CD14-positive monocyte (primary cell): ENCODE results near the gene ATP2A2. TPM values are rescaled to one million over a fixed set of nuclear protein-coding genes. Genes with fewer than 3 reads are reported as not detected.

Source experiments
- DNase-seq, 3 donors: peaks; one replicate each; pipeline ENCODE4 v3.0.0-alpha.2; 2011 to 2022
- H2AFZ ChIP-seq: 2 replicates; pipeline ENCODE4 v1.6.0; 2012; ENCODE audit warnings: mild to moderate bottlenecking, low read depth, low read length, inconsistent platforms; ENCODE audit not compliant: insufficient read depth, poor library complexity, severe bottlenecking
- H3K27ac ChIP-seq, 2 donors: 1 replicate in 1 of 2; 2 replicates in 1 of 2; pipeline ENCODE4 v1.5.1; 2012 to 2013; ENCODE audit warnings: low read length in 2 of 2, control low read depth in 1 of 2, inconsistent platforms in 1 of 2, low read depth in 1 of 2, mild to moderate bottlenecking in 1 of 2
- H3K27me3 ChIP-seq, 2 donors: one replicate each; pipeline versions ENCODE4 v1.6.0 to v1.6.1; 2011 to 2013; ENCODE audit warnings: low read length in 2 of 2; ENCODE audit not compliant: control insufficient read depth in 2 of 2, insufficient read depth in 2 of 2
- H3K36me3 ChIP-seq, 2 donors: replicated peaks in 1 of 2; 1 replicate in 1 of 2; 2 replicates in 1 of 2; pipeline versions ENCODE4 v1.5.1 to v1.6.1; 2012 to 2013; ENCODE audit warnings: low read length in 2 of 2, control low read depth in 1 of 2, inconsistent platforms in 1 of 2, mild to moderate bottlenecking in 1 of 2; ENCODE audit not compliant: insufficient read depth in 2 of 2, control insufficient read depth in 1 of 2
- H3K4me1 ChIP-seq, 2 donors: 1 replicate in 1 of 2; 2 replicates in 1 of 2; pipeline versions ENCODE4 v1.5.1 to v1.6.1; 2012 to 2013; ENCODE audit warnings: low read length in 2 of 2, control low read depth in 1 of 2, inconsistent platforms in 1 of 2, mild to moderate bottlenecking in 1 of 2, moderate library complexity in 1 of 2; ENCODE audit not compliant: insufficient read depth in 2 of 2, control insufficient read depth in 1 of 2
- H3K4me2 ChIP-seq: replicated peaks from 2 replicates; pipeline ENCODE3; 2012; ENCODE audit warnings: low read length, moderate library complexity, mild to moderate bottlenecking; ENCODE audit not compliant: poor library complexity, severe bottlenecking; ENCODE audit errors: extremely low read depth
- H3K4me3 ChIP-seq, 3 experiments: fragments of 200-600 bp in 1 of 3; sonication (generic) in 1 of 3; replicated peaks in 1 of 3; 1 replicate in 2 of 3; 2 replicates in 1 of 3; pipeline ENCODE4 v1.5.1; 2011 to 2013; ENCODE audit warnings: low read length in 3 of 3, mild to moderate bottlenecking in 3 of 3, control low read depth in 2 of 3, low read depth in 2 of 3, inconsistent platforms in 1 of 3, moderate library complexity in 1 of 3
- H3K79me2 ChIP-seq: 2 replicates; pipeline ENCODE4 v1.6.0; 2012; ENCODE audit warnings: mild to moderate bottlenecking, control low read depth, inconsistent platforms, low read length, moderate library complexity; ENCODE audit not compliant: insufficient read depth
- H3K9ac ChIP-seq: 2 replicates; pipeline ENCODE4 v1.6.0; 2017; ENCODE audit warnings: low read length, mild to moderate bottlenecking; ENCODE audit not compliant: insufficient read depth, poor library complexity, severe bottlenecking
- H3K9me3 ChIP-seq, 2 donors: replicated peaks in 1 of 2; 1 replicate in 1 of 2; 2 replicates in 1 of 2; pipeline versions ENCODE4 v1.5.1 to v1.6.1; 2012 to 2013; ENCODE audit warnings: low read length in 2 of 2, control low read depth in 1 of 2; ENCODE audit not compliant: control insufficient read depth in 1 of 2, insufficient read depth in 1 of 2
- H4K20me1 ChIP-seq: 2 replicates; pipeline ENCODE4 v1.6.0; 2012; ENCODE audit warnings: mild to moderate bottlenecking, low read length, control low read depth, moderate library complexity; ENCODE audit not compliant: insufficient read depth
- H3K27ac Mint-ChIP-seq, 7 donors: one replicate each; pipeline ENCODE4 v1.8.0; 2020; ENCODE audit warnings: mild to moderate bottlenecking in 7 of 7, mixed read lengths in 7 of 7, moderate library complexity in 6 of 7, inconsistent platforms in 2 of 7
- H3K27me3 Mint-ChIP-seq, 3 donors: one replicate each; pipeline ENCODE4 v1.8.0; 2021 to 2022; ENCODE audit warnings: low read depth in 3 of 3, mild to moderate bottlenecking in 3 of 3, mixed read lengths in 3 of 3, moderate library complexity in 3 of 3, inconsistent platforms in 1 of 3
- H3K36me3 Mint-ChIP-seq, 2 donors: one replicate each; pipeline ENCODE4 v1.8.0; 2020; ENCODE audit warnings: mixed read lengths in 2 of 2, inconsistent platforms in 1 of 2, mild to moderate bottlenecking in 1 of 2
- H3K4me1 Mint-ChIP-seq: one replicate; pipeline ENCODE4 v1.8.0; 2020; ENCODE audit warnings: mild to moderate bottlenecking, mixed read lengths
- H3K4me3 Mint-ChIP-seq, 2 donors: one replicate each; pipeline ENCODE4 v1.8.0; 2020; ENCODE audit warnings: mild to moderate bottlenecking in 2 of 2, mixed read lengths in 2 of 2, moderate library complexity in 1 of 2
- H3K9me3 Mint-ChIP-seq, 7 donors: one replicate each; pipeline ENCODE4 v1.8.0; 2020 to 2022; ENCODE audit warnings: mixed read lengths in 7 of 7, mild to moderate bottlenecking in 6 of 7, moderate library complexity in 6 of 7, inconsistent platforms in 2 of 7
- WGBS: methylation state at CpG from one replicate; pipeline ENCODE4 v1.1.5; 2013; ENCODE audit warnings: missing lambda C conversion rate; ENCODE audit not compliant: insufficient coverage; 5-methylcytosine and 5-hydroxymethylcytosine counted together
- intact Hi-C, 2 donors: fragments of 100-400 bp; cut with micrococcal nuclease; formaldehyde crosslinking; loops; one replicate each; pipeline versions ENCODE4 v1.15.0 to v1.15.1; 2023
- polyA plus RNA-seq, 3 donors: library from polyadenylated mRNA; depleted of rRNA in 1 of 3; unstranded in 2 of 3; stranded (reverse) in 1 of 3; fragments of 300-500 nt in 2 of 3; fragments of >200 nt in 1 of 3; fragmentation: Illumina TruSeq in 2 of 3; gene quantifications; 1 replicate in 2 of 3; 2 replicates in 1 of 3; pipeline ENCODE4 v1.2.3, GENCODE V29; 2012 to 2021
- TF ChIP-seq, protein P1 (sequence below): fragments of 200-600 bp; IDR thresholded peaks from one replicate; pipeline ENCODE4 v1.8.0; 2022; ENCODE audit warnings: antibody characterized with exemption, mild to moderate bottlenecking

ATP2A2 gene
- polyA plus RNA-seq, 3 donors: 4.5 to 83.1 (median 6.9) TPM

DNA sequence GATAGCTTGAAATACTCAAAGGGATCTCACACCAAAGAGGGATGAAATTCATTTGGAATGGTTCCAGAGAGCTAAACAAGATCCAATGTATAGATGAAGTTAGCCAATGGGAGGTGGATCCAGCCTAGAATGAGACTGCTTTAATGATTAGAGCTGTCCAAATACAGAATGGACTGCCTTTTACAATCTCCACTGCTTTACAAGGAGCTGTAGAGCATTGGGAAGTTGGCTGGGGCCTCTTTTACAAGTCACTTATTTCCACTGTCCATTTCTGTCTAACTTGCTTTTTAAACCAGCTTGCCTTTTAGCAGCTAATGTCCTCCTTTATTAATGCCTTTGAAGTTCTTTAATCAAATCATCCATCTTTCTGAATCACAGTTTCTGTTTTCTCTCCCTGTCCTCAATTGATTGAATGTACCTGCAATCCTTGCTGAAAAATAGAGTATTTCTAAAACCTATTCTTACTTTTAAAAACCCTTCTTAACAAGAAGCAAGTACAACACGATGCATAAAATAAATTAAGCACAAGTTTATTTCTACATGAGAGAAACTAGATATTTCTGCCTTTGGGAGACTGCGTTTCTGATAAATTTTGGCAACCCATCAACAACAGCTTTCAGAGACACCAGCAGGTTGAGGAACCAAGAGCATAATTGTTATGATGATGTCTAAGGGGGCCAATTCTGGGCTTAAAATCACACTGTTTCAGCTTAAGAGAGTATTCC, 3.4 kb upstream of the ATP2A2 start:
- no peak overlapping the region for H3K27ac ChIP-seq
- peaks cover 12 to 19% of the 10 kb centered on the region in 2 donors for H3K4me1 ChIP-seq
- H2AFZ ChIP-seq: no peak overlapping the region
- peaks cover 11% of the 10 kb centered on the region for H4K20me1 ChIP-seq
- no peak for DNase-seq
- peaks cover 0 to 3% (median 0%) of the 10 kb centered on the region in 7 donors for H3K9me3 Mint-ChIP-seq
- no peak overlapping the region for H3K4me3 ChIP-seq
- peaks cover 1 to 2% of the 10 kb centered on the region in 2 donors for H3K36me3 Mint-ChIP-seq
- peaks cover 0 to 9% (median 7%) of the 10 kb centered on the region in 3 donors for H3K27me3 Mint-ChIP-seq
- no peaks in the 10 kb centered on the region for H3K27me3 ChIP-seq
- intact Hi-C loops: no loop called here
- peaks cover 12% of the 10 kb centered on the region for H3K79me2 ChIP-seq
- H3K4me3 Mint-ChIP-seq: no peak overlapping the region
- WGBS: no CpG with 5 or more reads among the region's 2 CpGs
- no peaks in the 10 kb centered on the region for H3K9me3 ChIP-seq
- no peak overlapping the region for H3K27ac Mint-ChIP-seq
- no peaks in the 10 kb centered on the region for H3K36me3 ChIP-seq
- H3K4me1 Mint-ChIP-seq: peaks cover 15% of the 10 kb centered on the region
- H3K9ac ChIP-seq: no peak overlapping the region
- H3K4me2 ChIP-seq: no peak overlapping the region
- TF ChIP-seq, protein P1, sequence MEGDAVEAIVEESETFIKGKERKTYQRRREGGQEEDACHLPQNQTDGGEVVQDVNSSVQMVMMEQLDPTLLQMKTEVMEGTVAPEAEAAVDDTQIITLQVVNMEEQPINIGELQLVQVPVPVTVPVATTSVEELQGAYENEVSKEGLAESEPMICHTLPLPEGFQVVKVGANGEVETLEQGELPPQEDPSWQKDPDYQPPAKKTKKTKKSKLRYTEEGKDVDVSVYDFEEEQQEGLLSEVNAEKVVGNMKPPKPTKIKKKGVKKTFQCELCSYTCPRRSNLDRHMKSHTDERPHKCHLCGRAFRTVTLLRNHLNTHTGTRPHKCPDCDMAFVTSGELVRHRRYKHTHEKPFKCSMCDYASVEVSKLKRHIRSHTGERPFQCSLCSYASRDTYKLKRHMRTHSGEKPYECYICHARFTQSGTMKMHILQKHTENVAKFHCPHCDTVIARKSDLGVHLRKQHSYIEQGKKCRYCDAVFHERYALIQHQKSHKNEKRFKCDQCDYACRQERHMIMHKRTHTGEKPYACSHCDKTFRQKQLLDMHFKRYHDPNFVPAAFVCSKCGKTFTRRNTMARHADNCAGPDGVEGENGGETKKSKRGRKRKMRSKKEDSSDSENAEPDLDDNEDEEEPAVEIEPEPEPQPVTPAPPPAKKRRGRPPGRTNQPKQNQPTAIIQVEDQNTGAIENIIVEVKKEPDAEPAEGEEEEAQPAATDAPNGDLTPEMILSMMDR: no peak

DNA sequence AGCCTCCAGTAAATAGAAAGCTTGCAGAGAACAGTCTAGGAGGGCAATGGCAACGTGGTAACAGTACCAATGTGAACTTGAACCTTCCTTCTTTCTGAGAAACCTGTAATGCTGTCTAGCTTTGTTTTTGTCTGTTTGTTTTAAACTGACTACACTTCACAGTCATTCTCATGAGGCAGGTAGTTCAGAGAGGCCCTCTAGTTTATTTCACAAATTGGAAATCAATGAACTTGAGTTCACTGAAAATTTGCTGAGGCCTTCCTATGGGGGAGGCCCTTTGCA, 2.9 kb upstream of the ATP2A2 start:
- Histone ChIP-seq H3K4me3 (no peak overlapping the region), H4K20me1 (peaks cover 16% of the 10 kb centered on the region), H3K9ac (no peak overlapping the region), H3K36me3 (no peaks in the 10 kb centered on the region), H3K27ac (no peak overlapping the region), H3K79me2 (peaks cover 17% of the 10 kb centered on the region), H3K4me1 (peaks cover 17 to 24% of the 10 kb centered on the region in 2 donors), H3K9me3 (no peaks in the 10 kb centered on the region), H3K27me3 (no peaks in the 10 kb centered on the region), H3K4me2 (no peak overlapping the region), H2AFZ (no peak overlapping the region)
- peaks cover 6% of the 10 kb centered on the region in 2 donors for H3K36me3 Mint-ChIP-seq
- TF ChIP-seq, protein P1: no peak
- no peak for DNase-seq
- no CpG with 5 or more reads among the region's 1 CpG for WGBS
- H3K9me3 Mint-ChIP-seq: peaks cover 0 to 3% (median 0%) of the 10 kb centered on the region in 7 donors
- no peak overlapping the region for H3K4me3 Mint-ChIP-seq
- peaks cover 0 to 7% (median 7%) of the 10 kb centered on the region in 3 donors for H3K27me3 Mint-ChIP-seq
- intact Hi-C loops: no loop called here
- no peak overlapping the region for H3K27ac Mint-ChIP-seq
- H3K4me1 Mint-ChIP-seq: peaks cover 20% of the 10 kb centered on the region
